IMR-90 (cell line): ENCODE data around the gene HOXA2. TPM values are rescaled to one million over a fixed set of nuclear protein-coding genes. Genes with fewer than 3 reads are reported as not detected.

Source experiments
- ATAC-seq: fragments of 200-7000 bp; cut with Tn5 transposase; 2 replicates; pipeline ENCODE4 v1.9.1; 2020; ENCODE audit warnings: low read depth, mild to moderate bottlenecking, moderate library complexity
- BruUV-seq: library from RNA; stranded (reverse); fragments of 400-500 nt; replicated peaks from 2 replicates; lab custom pipeline; 2021; lab: Mats Ljungman, UMichigan
- CTCF ChIA-PET: fragments of 300-600 bp; formaldehyde crosslinking; extraction: SDS; loops from one replicate; lab custom pipeline; 2021; ENCODE audit warnings: antibody characterized with exemption; lab: Yijun Ruan, JAX
- POLR2A ChIA-PET: fragments of 300-600 bp; sonication (Branson Sonifier 250); formaldehyde crosslinking; loops from one replicate; lab custom pipeline; 2022; ENCODE audit warnings: antibody characterized with exemption; ENCODE audit not compliant: unreplicated experiment; lab: Charles Lee
- DNase-seq: peaks from one replicate; pipeline ENCODE4 v3.0.0; 2013
- H2AFZ ChIP-seq: replicated peaks from 2 replicates; pipeline ENCODE3; 2013; ENCODE audit warnings: low read length, mild to moderate bottlenecking; ENCODE audit not compliant: poor library complexity
- H2AK5ac ChIP-seq: 2 replicates; pipeline ENCODE4 v1.6.1; 2013; ENCODE audit warnings: low read depth, low read length, inconsistent platforms
- H2AK9ac ChIP-seq: replicated peaks from 2 replicates; pipeline ENCODE3; 2013; ENCODE audit warnings: mild to moderate bottlenecking, low read depth, low read length, moderate library complexity; ENCODE audit not compliant: poor library complexity
- H2BK120ac ChIP-seq: 2 replicates; pipeline ENCODE4 v1.6.1; 2013; ENCODE audit warnings: low read depth, low read length, inconsistent platforms
- H2BK15ac ChIP-seq: 3 replicates; pipeline ENCODE4 v1.6.1; 2013; ENCODE audit warnings: low read depth, low read length, inconsistent platforms
- H2BK20ac ChIP-seq: 2 replicates; pipeline ENCODE4 v1.6.1; 2013; ENCODE audit warnings: low read depth, mild to moderate bottlenecking, inconsistent platforms, low read length, moderate library complexity
- H2BK5ac ChIP-seq: 2 replicates; pipeline ENCODE4 v1.6.1; 2013; ENCODE audit warnings: mild to moderate bottlenecking, low read depth, low read length, inconsistent platforms; ENCODE audit not compliant: poor library complexity, severe bottlenecking
- H3K14ac ChIP-seq: replicated peaks from 2 replicates; pipeline ENCODE4 v1.6.1; 2013; ENCODE audit warnings: low read depth, low read length, inconsistent platforms
- H3K18ac ChIP-seq: 2 replicates; pipeline ENCODE4 v1.6.1; 2013; ENCODE audit warnings: low read depth, low read length, control low read depth
- H3K23ac ChIP-seq: 2 replicates; pipeline ENCODE4 v1.6.1; 2013; ENCODE audit warnings: low read depth, low read length, inconsistent platforms
- H3K27ac ChIP-seq: 2 replicates; pipeline ENCODE4 v1.5.1; 2013; ENCODE audit warnings: mild to moderate bottlenecking, control low read depth, low read length; ENCODE audit not compliant: insufficient read depth
- H3K27me3 ChIP-seq: 2 replicates; pipeline ENCODE4 v1.6.1; 2013; ENCODE audit warnings: low read length; ENCODE audit not compliant: control insufficient read depth, insufficient read depth
- H3K36me3 ChIP-seq: 2 replicates; pipeline ENCODE4 v1.6.1; 2013; ENCODE audit warnings: low read length, mixed read lengths; ENCODE audit not compliant: control insufficient read depth, insufficient read depth
- H3K4ac ChIP-seq: 2 replicates; pipeline ENCODE4 v1.6.1; 2013; ENCODE audit warnings: low read depth, low read length, inconsistent platforms
- H3K4me1 ChIP-seq: 2 replicates; pipeline ENCODE4 v1.6.1; 2013; ENCODE audit warnings: low read length, mixed read lengths; ENCODE audit not compliant: control insufficient read depth, insufficient read depth
- H3K4me2 ChIP-seq: 2 replicates; pipeline ENCODE4 v1.6.1; 2013; ENCODE audit warnings: low read depth, mild to moderate bottlenecking, control low read depth, low read length, moderate library complexity
- H3K4me3 ChIP-seq: 2 replicates; pipeline ENCODE4 v1.5.1; 2013; ENCODE audit warnings: low read depth, mild to moderate bottlenecking, control low read depth, low read length, moderate library complexity; ENCODE audit not compliant: insufficient read depth
- H3K56ac ChIP-seq: 2 replicates; pipeline ENCODE4 v1.6.1; 2013; ENCODE audit warnings: low read length, inconsistent platforms; ENCODE audit not compliant: insufficient read depth; ENCODE audit errors: extremely low read depth
- H3K79me1 ChIP-seq, 2 experiments: 2 replicates each; pipeline ENCODE4 v1.6.1; 2013; ENCODE audit warnings: low read length in 2 of 2, inconsistent platforms in 1 of 2, low read depth in 1 of 2
- H3K9ac ChIP-seq: 2 replicates; pipeline ENCODE4 v1.6.1; 2013; ENCODE audit warnings: low read depth, low read length, control low read depth
- H3K9me1 ChIP-seq: 2 replicates; pipeline ENCODE4 v1.6.1; 2013; ENCODE audit warnings: low read length, inconsistent platforms; ENCODE audit not compliant: insufficient read depth
- H3K9me3 ChIP-seq: 2 replicates; pipeline ENCODE4 v1.6.1; 2013; ENCODE audit warnings: low read length; ENCODE audit not compliant: control insufficient read depth, insufficient read depth
- H4K20me1 ChIP-seq: 2 replicates; pipeline ENCODE4 v1.6.1; 2013; ENCODE audit warnings: low read length, inconsistent platforms; ENCODE audit not compliant: insufficient read depth
- H4K5ac ChIP-seq: 2 replicates; pipeline ENCODE4 v1.6.1; 2013; ENCODE audit warnings: mild to moderate bottlenecking, low read depth, low read length, control low read depth
- H4K8ac ChIP-seq, 2 experiments: 2 replicates each; pipeline ENCODE4 v1.6.1; 2013; ENCODE audit warnings: low read depth in 2 of 2, low read length in 2 of 2, control low read depth in 1 of 2, inconsistent platforms in 1 of 2
- H4K91ac ChIP-seq: 2 replicates; pipeline ENCODE4 v1.6.1; 2013; ENCODE audit warnings: low read depth, low read length, inconsistent platforms; ENCODE audit not compliant: insufficient read depth
- BHLHE40 ChIP-seq: fragments of 150-350 bp; IDR thresholded peaks from 2 replicates; pipeline ENCODE4 v1.6.1; 2016; ENCODE audit warnings: mild to moderate bottlenecking, low read depth, low read length
- CEBPB ChIP-seq: IDR thresholded peaks from 2 replicates; pipeline ENCODE4 v1.6.1; 2012; ENCODE audit warnings: low read depth, low read length, improper control_type of control experiment
- CHD1 ChIP-seq: IDR thresholded peaks from 2 replicates; pipeline ENCODE4 v1.6.1; 2012; ENCODE audit warnings: low read depth, low read length, improper control_type of control experiment
- CTCF ChIP-seq: conservative IDR thresholded peaks from 2 replicates; pipeline ENCODE4 v1.5.1; 2012; ENCODE audit warnings: mild to moderate bottlenecking, low read depth, low read length, improper control_type of control experiment
- ELK1 ChIP-seq: fragments of 150-350 bp; IDR thresholded peaks from 2 replicates; pipeline ENCODE4 v1.6.1; 2016; ENCODE audit warnings: low read depth, mild to moderate bottlenecking, low read length, moderate library complexity, borderline replicate concordance
- FOS ChIP-seq: fragments of 150-350 bp; IDR thresholded peaks from 2 replicates; pipeline ENCODE4 v1.6.1; 2016; ENCODE audit warnings: low read depth, low read length
- MAFK ChIP-seq: IDR thresholded peaks from 2 replicates; pipeline ENCODE4 v1.6.1; 2012; ENCODE audit warnings: low read depth, low read length, improper control_type of control experiment
- MAZ ChIP-seq: IDR thresholded peaks from 2 replicates; pipeline ENCODE4 v1.6.1; 2012; ENCODE audit warnings: low read depth, mild to moderate bottlenecking, low read length, improper control_type of control experiment, moderate library complexity, borderline replicate concordance
- MXI1 ChIP-seq: IDR thresholded peaks from 2 replicates; pipeline ENCODE4 v1.6.1; 2012; ENCODE audit warnings: low read depth, mild to moderate bottlenecking, low read length, moderate library complexity, borderline replicate concordance
- NFE2L2 ChIP-seq: fragments of 150-350 bp; IDR thresholded peaks from 2 replicates; pipeline ENCODE4 v1.6.1; 2016; ENCODE audit warnings: low read depth, mild to moderate bottlenecking, low read length
- POLR2A ChIP-seq: IDR thresholded peaks from 2 replicates; pipeline ENCODE4 v1.6.1; 2012; ENCODE audit warnings: mild to moderate bottlenecking, low read depth, low read length
- RAD21 ChIP-seq: IDR thresholded peaks from 2 replicates; pipeline ENCODE4 v1.6.1; 2012; ENCODE audit warnings: low read length, improper control_type of control experiment
- RCOR1 ChIP-seq: IDR thresholded peaks from 2 replicates; pipeline ENCODE4 v1.6.1; 2012; ENCODE audit warnings: mild to moderate bottlenecking, low read length, improper control_type of control experiment; ENCODE audit not compliant: insufficient replicate concordance
- RFX5 ChIP-seq: IDR thresholded peaks from 2 replicates; pipeline ENCODE4 v1.8.0; 2012; ENCODE audit warnings: low read depth, mild to moderate bottlenecking, low read length, moderate library complexity
- SMC3 ChIP-seq: fragments of 150-350 bp; IDR thresholded peaks from 2 replicates; pipeline ENCODE4 v1.6.1; 2016; ENCODE audit warnings: low read depth, mild to moderate bottlenecking, antibody characterized with exemption, low read length, moderate library complexity
- WGBS, 2 experiments: methylation state at CpG; one replicate each; pipeline versions ENCODE4 v1.1.5 to v1.1.7; 2013; ENCODE audit warnings: missing lambda C conversion rate in 2 of 2; ENCODE audit not compliant: insufficient read length in 1 of 2; ENCODE audit errors: extremely low coverage in 2 of 2; 5-methylcytosine and 5-hydroxymethylcytosine counted together
- dilution Hi-C: fragments of 300-500 bp; cut with HindIII; formaldehyde crosslinking; loops from one replicate; pipeline ENCODE4 v1.14.3; 2018; ENCODE audit warnings: low sequenced_read_pairs; ENCODE audit not compliant: unreplicated experiment
- in situ Hi-C: fragments of 300-500 bp; cut with MboI; formaldehyde crosslinking; loops from 3 replicates; pipeline ENCODE4 v1.14.3; 2019; ENCODE audit warnings: low sequenced_read_pairs, inconsistent platforms, mixed read lengths
- intact Hi-C: fragments of 100-400 bp; cut with micrococcal nuclease; formaldehyde crosslinking; loops from 2 replicates; pipeline ENCODE4 v1.10.0; 2022
- polyA plus RNA-seq, 3 experiments: library from polyadenylated mRNA; depleted of rRNA; stranded (reverse); fragments of >200 nt; gene quantifications; 2 replicates each; pipeline ENCODE4 v1.2.3, GENCODE V29; 2012; ENCODE audit warnings: low replicate concordance in 1 of 3
- total RNA-seq: library from RNA; depleted of rRNA; stranded (reverse); fragments of >200 nt; gene quantifications from 2 replicates; pipeline ENCODE4 v1.2.3, GENCODE V29; 2012
- TF ChIP-seq, protein P1 (sequence below): fragments of 150-350 bp; IDR thresholded peaks from 2 replicates; pipeline ENCODE4 v1.6.1; 2017; ENCODE audit warnings: mild to moderate bottlenecking, antibody characterized with exemption, low read length, low read depth

Gene HOXA2
- total and polyA plus RNA-seq, 2 of the 4 experiments (the other 2 are of a cell fraction) = 1.6 to 3.9 TPM

- Histone ChIP-seq H3K4me1 (no peaks in the 10 kb centered on the region; the same call in 1 of the 2 replicates), H3K4me2 (no peak overlapping the region), H3K14ac (no peak overlapping the region), H3K18ac (no peak overlapping the region), H3K27me3 (no peaks in the 10 kb centered on the region), H2AFZ (no peak overlapping the region), H4K5ac (no peak overlapping the region), H4K20me1 (no peaks in the 10 kb centered on the region), H3K9me1 (no peaks in the 10 kb centered on the region), H2BK5ac (no peak overlapping the region), H2AK9ac (no peak overlapping the region), H3K23ac (no peak overlapping the region), H2BK120ac (no peak overlapping the region), H3K36me3 (no peaks in the 10 kb centered on the region), H2BK15ac (no peak overlapping the region), H2AK5ac (no peak overlapping the region), H3K56ac (no peak overlapping the region), H4K91ac (no peak overlapping the region), H3K27ac (no peak overlapping the region), H3K4me3 (no peak overlapping the region), H3K79me1 (no peaks in the 10 kb centered on the region), H3K9ac (no peak overlapping the region), H4K8ac (no peak overlapping the region), H3K9me3 (no peaks in the 10 kb centered on the region), H2BK20ac (no peak overlapping the region), H3K4ac (no peak overlapping the region)
- CTCF ChIA-PET = no interaction called here
- TF ChIP-seq ELK1 = no peak
- TF ChIP-seq SMC3 = no peak
- no peak for TF ChIP-seq MAFK
- no peak for TF ChIP-seq NFE2L2
- TF ChIP-seq CHD1 = no peak
- TF ChIP-seq RFX5 = no peak
- TF ChIP-seq, protein P1, sequence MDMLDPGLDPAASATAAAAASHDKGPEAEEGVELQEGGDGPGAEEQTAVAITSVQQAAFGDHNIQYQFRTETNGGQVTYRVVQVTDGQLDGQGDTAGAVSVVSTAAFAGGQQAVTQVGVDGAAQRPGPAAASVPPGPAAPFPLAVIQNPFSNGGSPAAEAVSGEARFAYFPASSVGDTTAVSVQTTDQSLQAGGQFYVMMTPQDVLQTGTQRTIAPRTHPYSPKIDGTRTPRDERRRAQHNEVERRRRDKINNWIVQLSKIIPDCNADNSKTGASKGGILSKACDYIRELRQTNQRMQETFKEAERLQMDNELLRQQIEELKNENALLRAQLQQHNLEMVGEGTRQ = no peak
- TF ChIP-seq CEBPB = no peak
- no peak for TF ChIP-seq RCOR1
- no peak for TF ChIP-seq CTCF
- TF ChIP-seq RAD21 = no peak
- TF ChIP-seq BHLHE40 = no peak
- TF ChIP-seq MAZ = no peak
- no peak for TF ChIP-seq FOS
- no peak for TF ChIP-seq POLR2A
- no peak for TF ChIP-seq MXI1
- dilution Hi-C loops = no loop called here
- no TSS peak for BruUV-seq
- DNase-seq (no peak), ATAC-seq (no peak)
- POLR2A ChIA-PET = no interaction called here
- WGBS, 2 experiments = no CpG with 5 or more reads among the region's 2 CpGs
- intact Hi-C loops = no loop called here
- in situ Hi-C loops = no loop called here
Observed at GRCh38 chr7:27083646-27084045, 18.8 kb downstream of the HOXA2 start.
